GM21360 (cell line): ENCODE results near the gene FAR1.

Experiments
- ATAC-seq: cut with Tn5 transposase; IDR thresholded peaks from one replicate; pipeline ENCODE4 v1.9.1; 2021; ENCODE audit warnings: mild to moderate bottlenecking, moderate library complexity; ENCODE audit not compliant: unreplicated experiment

Gene FAR1

GRCh38 chr11:13669544-13670488, 1.3 kb downstream of the FAR1 start:
- no peak for ATAC-seq

DNA sequence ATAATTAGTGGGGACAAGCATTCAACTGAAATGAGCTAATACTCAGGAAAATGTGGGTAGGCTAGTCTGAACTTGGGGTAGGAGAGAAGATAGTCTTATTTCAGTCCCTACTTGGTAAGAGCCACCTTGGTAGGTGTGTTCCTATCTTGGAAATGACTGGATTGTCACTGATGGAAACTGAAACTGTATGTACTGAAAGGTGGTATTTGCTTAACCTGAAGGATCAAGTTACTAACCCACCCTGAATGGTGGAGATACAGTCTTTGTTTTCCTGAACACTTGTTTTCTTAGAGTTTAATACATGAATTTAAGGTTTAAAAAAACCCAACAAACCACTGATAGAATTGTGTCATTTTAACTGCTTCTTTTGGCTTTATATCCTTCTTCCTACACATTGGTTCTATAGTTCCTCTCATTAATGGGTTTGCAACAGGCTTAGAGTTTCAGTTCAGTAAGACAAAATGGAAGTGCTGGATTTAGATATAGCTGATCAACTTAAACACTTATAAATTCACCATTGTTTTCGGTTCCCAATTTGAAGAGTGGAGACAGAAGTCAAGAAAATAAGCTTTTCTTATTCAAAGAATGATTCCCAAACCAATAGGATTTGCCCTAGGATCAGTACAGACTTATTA, 4.2 kb downstream of the FAR1 start:
- ATAC-seq: no peak

GRCh38 chr11:13674799-13675509, 6.5 kb downstream of the FAR1 start:
- no peak for ATAC-seq

- ATAC-seq: no peak
These were observed 8.1 kb downstream of the FAR1 start for GRCh38 chr11:13676576-13676975.

- ATAC-seq: no peak
These were observed 11.3 kb downstream of the FAR1 start for GRCh38 chr11:13679768-13680167.

- ATAC-seq: peak; percentile 84
These were observed 12.2 kb downstream of the FAR1 start for GRCh38 chr11:13680501-13681264.

DNA sequence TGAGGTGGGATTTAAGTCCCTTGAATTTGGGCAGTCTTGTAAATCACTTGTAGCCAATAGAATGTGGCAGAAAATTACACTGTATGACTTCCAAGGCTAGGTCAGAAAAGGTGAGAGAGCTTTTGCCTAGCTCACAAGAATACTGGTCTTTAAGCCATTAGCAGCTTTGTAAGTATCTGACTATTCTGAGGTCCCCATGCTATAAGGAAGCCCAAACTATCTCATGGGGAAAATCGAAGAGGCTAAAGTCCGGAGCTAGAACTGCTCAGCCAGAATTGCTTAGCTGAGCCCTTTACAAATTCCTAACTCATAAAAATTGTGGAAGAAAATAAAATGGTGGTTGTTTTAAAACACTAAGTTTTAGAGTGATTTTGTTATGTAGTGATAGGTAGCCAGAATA, 13.0 kb downstream of the FAR1 start:
- no peak for ATAC-seq

DNA sequence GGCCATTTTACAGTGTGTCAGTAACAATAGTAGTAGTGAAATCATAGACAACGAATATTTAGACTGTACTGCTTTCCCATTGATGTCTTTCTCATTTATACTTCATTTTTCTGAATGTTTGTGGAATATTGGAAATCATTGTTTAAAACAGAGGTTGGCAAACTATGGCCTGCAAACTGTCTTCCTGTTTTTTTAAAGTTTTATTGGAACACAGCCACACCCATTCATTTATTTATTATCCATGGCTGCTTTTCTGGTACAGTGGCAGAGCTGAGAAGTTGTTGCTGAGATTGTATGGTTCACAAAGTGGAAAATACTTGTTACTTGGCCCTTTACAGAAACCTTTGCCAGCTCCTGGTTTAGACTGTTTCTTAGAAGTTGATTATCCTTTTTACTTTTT, 13.7 kb downstream of the FAR1 start:
- ATAC-seq: no peak

GRCh38 chr11:13685461-13686108, 17.1 kb downstream of the FAR1 start:
- no peak for ATAC-seq

GRCh38 chr11:13686776-13687175, 18.3 kb downstream of the FAR1 start:
- ATAC-seq: no peak

DNA sequence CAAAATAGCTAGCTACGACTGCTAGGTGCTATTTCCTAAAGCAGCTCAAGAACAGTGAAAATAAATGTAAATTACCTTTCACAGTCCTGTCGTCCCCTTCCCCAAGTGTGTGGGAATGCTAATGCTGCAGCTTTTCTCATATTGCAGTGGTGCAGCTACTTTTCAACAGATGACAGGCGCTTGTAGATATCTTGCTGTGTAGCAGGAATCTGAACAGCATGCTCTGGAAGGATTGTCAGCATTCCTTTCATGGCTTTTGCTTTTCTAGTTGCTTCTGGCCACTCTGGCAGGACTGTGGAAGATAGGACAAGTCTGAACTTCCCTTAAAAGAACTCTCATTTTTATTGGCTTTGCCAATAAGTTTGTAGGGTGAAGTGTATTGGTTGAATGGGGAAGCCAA, 18.8 kb downstream of the FAR1 start:
- ATAC-seq: no peak

DNA sequence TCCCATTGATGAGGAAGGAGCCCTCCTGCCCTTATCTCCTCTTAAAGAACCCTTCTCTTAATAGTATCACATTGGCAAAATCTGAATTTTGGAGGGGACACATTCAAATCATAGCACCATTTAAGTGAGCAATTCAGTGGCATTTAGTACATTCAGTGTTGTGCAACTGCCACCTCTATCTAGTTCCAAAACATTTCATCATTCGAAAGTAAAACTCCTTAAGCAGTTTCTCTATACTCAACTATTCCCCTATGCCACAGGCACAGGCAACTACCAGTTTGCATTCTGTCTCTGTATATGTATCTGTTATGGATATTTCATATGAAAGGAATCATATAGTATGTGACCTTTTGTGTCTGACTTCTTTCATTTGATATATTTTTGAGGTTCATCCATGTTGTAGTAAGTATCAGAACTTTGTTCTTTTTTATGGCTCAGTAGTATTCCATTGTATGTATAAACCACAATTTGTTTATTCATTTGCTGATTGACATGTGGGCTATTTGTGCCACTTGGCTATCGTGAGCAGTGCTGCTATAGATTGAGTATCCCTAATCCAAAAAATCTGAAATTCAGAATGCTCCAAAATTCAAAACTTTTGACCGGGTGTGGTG, 22.9 kb downstream of the FAR1 start:
- ATAC-seq: no peak

GRCh38 chr11:13692172-13692571, 23.7 kb downstream of the FAR1 start:
- no peak for ATAC-seq

- no peak for ATAC-seq
These were observed 25.6 kb downstream of the FAR1 start for GRCh38 chr11:13694115-13694514.

GRCh38 chr11:13695886-13696285, 27.4 kb downstream of the FAR1 start:
- ATAC-seq: no peak

DNA sequence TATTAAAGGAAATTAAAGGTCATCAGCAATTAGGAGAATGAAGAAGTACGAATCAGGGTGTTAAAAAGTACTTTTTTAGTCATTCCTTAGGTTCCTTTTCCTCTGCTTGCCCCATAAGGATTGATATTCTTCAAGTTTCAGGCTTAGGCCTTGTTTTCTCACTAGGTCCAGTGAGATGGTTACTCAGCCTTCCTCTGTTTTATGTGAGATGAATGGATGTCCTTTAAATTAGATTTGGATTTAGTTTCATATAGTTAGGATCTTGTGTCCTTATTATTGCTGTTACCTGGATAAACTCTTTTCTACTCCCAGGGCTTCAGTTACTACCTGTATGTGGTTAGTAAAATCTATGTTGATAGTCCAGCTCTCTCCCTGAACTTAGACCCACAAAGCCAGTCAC, 29.2 kb downstream of the FAR1 start:
- ATAC-seq: no peak

GRCh38 chr11:13698132-13698531, 29.7 kb downstream of the FAR1 start:
- ATAC-seq: no peak

GRCh38 chr11:13699041-13699440, 30.6 kb downstream of the FAR1 start:
- no peak for ATAC-seq

GRCh38 chr11:13699870-13700269, 31.4 kb downstream of the FAR1 start:
- no peak for ATAC-seq

GRCh38 chr11:13701506-13701905, 33.0 kb downstream of the FAR1 start:
- no peak for ATAC-seq
